ENCODE measurements around the gene TNFRSF25. TPM values are rescaled to one million over a fixed set of nuclear protein-coding genes. Genes with fewer than 3 reads are reported as not detected.
"Not testable (repeated sequence)": the region's sequence is repeated elsewhere in the genome, so short reads cannot be mapped to it uniquely, and the experiment has no call there.

TNFRSF25 gene
- total and polyA plus RNA-seq, 2 of the 8 experiments (the other 6 are each of a cell fraction or from before 2014, with no cell fraction given): 10.7 to 19.5 TPM

GRCh38 chr1:6436277-6436676 lies 29.7 kb downstream of the TNFRSF25 start:
- H3K4me3 ChIP-seq (ENCODE audit: extremely low read depth in 1 of 4, insufficient read depth in 2 of 4, low read depth in 3 of 4, low read length in 4 of 4); H3K18ac ChIP-seq (ENCODE audit: extremely low read depth, low read length); H3K23me2 ChIP-seq (ENCODE audit: low read depth, low read length); H3K4ac ChIP-seq (replicated peaks; ENCODE audit: insufficient read length, low read depth, low read length); H3K9me3 ChIP-seq (ENCODE audit: insufficient read depth in 2 of 2, low read depth in 1 of 2, low read length in 1 of 2); H2BK20ac ChIP-seq (ENCODE audit: low read length); H4K20me1 ChIP-seq (replicated peaks in 1 of 2; ENCODE audit: control insufficient read depth in 1 of 2, insufficient read depth in 2 of 2, low read length in 2 of 2); H2AFZ ChIP-seq (ENCODE audit: low read length); H2BK120ac ChIP-seq (replicated peaks; ENCODE audit: low read depth, low read length); H4K91ac ChIP-seq (replicated peaks; ENCODE audit: insufficient read length, low read length); H2BK12ac ChIP-seq (ENCODE audit: low read depth, low read length); H3K4me2 ChIP-seq (ENCODE audit: insufficient read depth in 1 of 2, low read depth in 2 of 2, low read length in 2 of 2); DNase-seq (ENCODE audit: low read depth in 1 of 2, low spot score in 2 of 2); H3K23ac ChIP-seq (ENCODE audit: insufficient read length); H3K56ac ChIP-seq (replicated peaks; ENCODE audit: insufficient read length, low read depth, low read length); H3K9ac ChIP-seq (replicated peaks in 1 of 4; ENCODE audit: extremely low read depth in 1 of 4, low read depth in 3 of 4, low read length in 3 of 4); H3K79me1 ChIP-seq (ENCODE audit: low read depth, low read length); H4K5ac ChIP-seq (ENCODE audit: insufficient read length, low read depth, low read length); H3K36me3 ChIP-seq (ENCODE audit: control insufficient read depth in 2 of 4, insufficient read depth in 4 of 4, low read length in 3 of 4); FAIRE-seq; H3K14ac ChIP-seq (ENCODE audit: insufficient read length); H3K27ac ChIP-seq (ENCODE audit: low read depth, low read length); H3K79me2 ChIP-seq (ENCODE audit: control insufficient read depth in 1 of 2, insufficient read depth in 2 of 2, low read length in 2 of 2); H2BK15ac ChIP-seq (ENCODE audit: low read length); H2AK5ac ChIP-seq (ENCODE audit: low read depth, low read length); H2BK5ac ChIP-seq (ENCODE audit: low read depth, low read length); H4K8ac ChIP-seq (ENCODE audit: extremely low read depth, insufficient read depth, low read length): not testable (repeated sequence)
- WGBS, 2 experiments (ENCODE audit: extremely low coverage in 1 of 2, insufficient coverage in 1 of 2, insufficient read length in 1 of 2, insufficient replicate concordance in 2 of 2, low coverage in 1 of 2, low lambda C conversion rate in 2 of 2, missing lambda C conversion rate in 1 of 2): 78% methylated on average over 3 of the region's 3 CpGs; no CpG with 5 or more reads in 1 of the 2 experiments
- CTCF ChIA-PET (ENCODE audit: partially characterized antibody): interaction anchor here (1.1 to 18.8 kb wide), 17 partner anchors 10 to 262 kb away, joined by 3 to 321 read pairs (median 14); partner anchors contain the start of genes ESPN, HES2 and PLEKHG5
- H3K4me1 ChIP-seq (replicated peaks in 1 of 4; ENCODE audit: control insufficient read depth in 3 of 4, insufficient read depth in 4 of 4, low read length in 3 of 4): peaks cover 2 to 10% (median 4%) of the 10 kb centered on the region in 4 experiments
- POLR2A ChIA-PET (ENCODE audit: partially characterized antibody): interaction anchor here (1.1 kb wide), 1 partner anchor 196 kb away, joined by 3 read pairs; no protein-coding TSS in a partner anchor
- H3K27me3 ChIP-seq (replicated peaks in 1 of 4; ENCODE audit: control insufficient read depth in 3 of 4, extremely low read depth in 1 of 4, insufficient read depth in 3 of 4, low read length in 3 of 4): peaks cover 0 to 17% (median 9%) of the 10 kb centered on the region in 4 experiments; a peak in 5 of 7 replicates

Measured in H1 (cell line).